Measurements from ENCODE around the gene PTGER4.
"Not testable (repeated sequence)": the region's sequence is repeated elsewhere in the genome, so short reads cannot be mapped to it uniquely, and the experiment has no call there.

PTGER4 gene

DNA sequence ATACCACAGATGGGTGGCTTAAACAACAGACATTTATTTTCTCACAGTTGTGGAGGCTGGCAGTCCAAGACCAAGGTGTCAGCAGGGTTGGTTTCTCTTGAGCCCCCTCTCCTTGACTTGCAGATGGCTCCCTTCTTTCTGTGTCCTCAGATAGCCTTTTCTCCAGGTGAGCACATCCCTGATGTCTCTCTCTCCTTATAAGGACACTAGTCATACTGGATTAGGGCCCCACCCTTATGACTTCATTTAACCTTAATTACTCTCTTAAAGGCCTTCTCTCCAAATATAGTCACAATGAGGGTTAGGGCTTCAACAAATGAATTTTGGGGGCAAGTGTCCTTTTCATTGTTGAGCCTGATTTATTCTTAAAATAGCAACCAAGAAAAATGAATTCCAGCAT lies 14.7 kb downstream of the PTGER4 start:
- DNase-seq: no peak

DNA sequence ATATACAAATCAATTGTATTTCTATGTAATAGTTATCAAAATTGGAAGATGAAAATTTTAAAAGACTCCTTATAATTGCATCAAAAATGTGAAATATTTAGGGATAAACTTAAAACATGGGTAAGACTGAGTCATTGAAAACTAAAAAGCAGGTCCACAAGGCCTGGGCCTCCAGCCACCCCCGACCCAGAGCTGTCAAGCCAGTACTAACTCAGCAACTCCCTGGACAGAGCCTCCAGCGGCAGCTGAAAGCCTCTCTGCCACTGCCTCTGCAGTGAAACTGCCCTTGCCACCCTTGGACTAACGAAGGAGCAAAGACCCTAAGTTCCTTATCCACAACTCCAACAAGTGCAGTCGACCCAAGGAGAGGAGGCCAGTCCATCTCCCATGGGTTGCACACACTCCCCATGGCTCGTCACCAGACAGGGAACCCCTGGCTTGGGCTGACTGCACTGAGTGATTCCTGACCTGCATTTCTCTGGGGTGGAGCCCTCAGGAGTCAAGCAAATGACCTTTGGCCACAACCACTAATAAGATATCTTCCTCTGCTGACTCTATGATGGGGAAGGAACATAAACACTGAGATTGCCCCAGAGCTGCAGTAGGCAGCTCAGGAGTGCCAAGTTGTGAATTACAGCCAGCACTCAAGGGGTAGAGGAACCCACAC lies 20.5 kb downstream of the PTGER4 start:
- DNase-seq: no peak

DNA sequence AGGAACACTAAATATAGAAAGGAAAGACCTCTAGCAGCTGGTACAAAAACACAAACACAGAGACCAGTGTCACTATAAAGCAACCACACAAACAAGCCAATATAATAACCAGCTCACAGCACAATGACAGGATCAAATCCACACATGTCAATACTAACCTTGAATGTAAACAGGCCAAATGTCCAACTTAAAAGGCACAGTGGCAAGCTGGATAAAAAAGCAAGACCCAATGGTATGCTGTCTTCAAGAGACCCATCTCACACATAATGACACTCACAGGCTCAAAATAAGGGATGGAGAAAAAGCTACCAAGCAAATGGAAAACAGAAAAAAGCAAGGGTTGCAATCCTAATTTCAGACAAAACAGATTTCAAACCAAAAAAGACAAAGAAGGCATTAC lies 22.3 kb downstream of the PTGER4 start:
- not testable (repeated sequence) for DNase-seq

DNA sequence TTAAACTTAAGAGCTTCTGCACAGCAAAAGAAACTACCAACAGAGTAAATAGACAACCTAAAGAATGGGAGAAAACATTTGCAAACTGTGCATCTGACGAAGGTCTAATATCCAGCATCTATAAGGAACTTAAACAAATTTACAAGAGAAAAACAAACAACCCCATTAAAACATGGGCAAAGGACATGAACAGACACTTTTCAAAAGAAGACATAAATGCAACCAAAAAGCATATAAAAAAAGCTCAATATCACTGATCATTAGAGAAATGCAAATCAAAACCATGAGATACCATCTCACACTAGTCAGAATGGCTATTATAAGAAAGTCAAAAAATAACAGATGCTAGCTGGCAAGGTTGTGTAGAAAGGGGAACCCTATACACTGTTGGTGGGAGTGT lies 25.8 kb downstream of the PTGER4 start:
- not testable (repeated sequence) for DNase-seq

DNA sequence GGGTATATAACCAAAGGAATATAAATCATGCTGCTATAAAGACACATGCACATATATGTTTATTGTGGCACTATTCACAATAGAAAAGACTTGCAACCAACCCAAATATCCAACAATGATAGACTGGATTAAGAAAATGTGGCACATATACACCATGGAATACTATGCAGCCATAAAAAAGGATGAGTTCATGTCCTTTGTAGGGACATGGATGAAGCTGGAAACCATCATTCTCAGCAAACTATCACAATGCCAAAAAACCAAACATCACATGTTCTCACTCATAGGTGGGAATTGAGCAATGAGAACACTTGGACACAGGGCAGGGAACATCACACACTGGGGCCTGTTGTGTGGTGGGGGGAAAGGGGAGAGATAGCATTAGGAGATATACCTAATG lies 30.9 kb downstream of the PTGER4 start:
- not testable (repeated sequence) for DNase-seq

DNA sequence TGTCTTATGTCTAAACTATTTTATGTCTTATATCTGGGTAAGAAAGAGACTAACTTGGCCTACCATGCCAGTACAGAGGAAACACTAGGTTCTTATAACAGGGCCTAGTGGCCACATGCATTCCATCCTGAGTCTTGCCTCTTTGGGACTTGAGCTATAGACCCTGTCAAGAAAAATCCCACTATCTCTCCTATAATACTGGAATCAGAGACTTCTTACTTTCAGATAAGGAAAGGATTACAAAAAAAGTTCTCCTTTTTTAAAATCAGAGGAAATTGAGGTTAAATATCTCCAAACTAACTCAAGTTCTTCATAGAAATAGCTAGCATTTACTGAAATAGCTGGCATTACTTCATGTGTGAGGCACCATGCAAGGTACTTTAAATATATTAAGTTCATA lies 34.3 kb downstream of the PTGER4 start:
- no peak for DNase-seq

DNA sequence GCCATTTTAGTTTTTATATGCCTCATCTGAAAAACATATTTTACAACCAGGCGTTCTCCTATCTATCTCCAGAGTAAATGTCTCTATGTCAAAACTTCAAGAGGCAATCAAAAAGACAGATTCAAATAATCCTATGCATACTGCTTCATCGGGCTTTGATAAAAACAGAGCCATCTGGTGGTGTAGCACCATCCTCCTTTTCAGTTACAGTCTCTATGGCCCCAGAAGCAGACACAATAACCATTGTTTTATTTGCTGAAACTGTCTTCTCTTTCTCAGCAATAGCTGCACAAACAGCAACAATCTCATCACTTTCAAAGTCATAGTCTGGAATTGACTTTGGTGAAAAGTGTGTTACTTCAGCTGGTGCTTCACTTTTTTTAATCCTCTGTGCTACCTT lies 36.3 kb downstream of the PTGER4 start:
- peak; percentile 3 for DNase-seq

DNA sequence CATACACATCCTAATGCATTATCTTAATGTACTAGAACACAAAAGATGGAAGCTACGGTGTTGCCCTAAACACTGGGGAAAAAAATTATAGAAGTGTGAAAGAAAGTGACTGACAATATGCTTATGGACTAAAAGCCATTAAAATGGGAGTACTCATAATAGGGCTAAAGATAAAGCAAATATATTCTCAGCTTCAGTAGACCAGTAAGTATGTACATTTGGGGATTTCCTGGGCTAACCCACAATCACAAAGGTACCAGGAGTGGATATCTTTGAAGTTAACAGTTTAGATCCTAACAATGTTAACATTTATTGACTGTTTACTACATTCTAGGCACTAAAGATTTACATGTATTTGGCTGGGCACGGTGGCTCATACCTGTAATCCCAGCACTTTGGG lies 36.9 kb downstream of the PTGER4 start:
- DNase-seq: no peak

DNA sequence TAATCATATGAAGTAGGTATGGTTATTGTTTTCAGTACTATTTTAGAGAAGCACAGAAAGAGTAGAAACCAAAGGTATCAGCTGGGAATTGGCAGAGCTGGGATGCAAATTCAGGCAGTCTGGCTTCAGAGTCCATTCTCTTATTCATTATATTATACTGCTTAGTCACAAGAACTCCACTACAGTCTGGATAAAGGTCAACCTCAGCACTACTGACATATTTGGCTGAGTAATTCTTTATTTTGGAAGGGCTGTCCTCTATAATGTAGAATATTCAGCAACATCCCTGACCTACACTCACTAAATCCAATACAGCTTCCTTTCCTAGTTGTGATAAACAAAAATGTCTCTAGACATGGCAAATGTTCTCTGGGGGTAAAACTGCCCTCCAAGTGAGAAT lies 37.6 kb downstream of the PTGER4 start:
- DNase-seq: no peak

DNA sequence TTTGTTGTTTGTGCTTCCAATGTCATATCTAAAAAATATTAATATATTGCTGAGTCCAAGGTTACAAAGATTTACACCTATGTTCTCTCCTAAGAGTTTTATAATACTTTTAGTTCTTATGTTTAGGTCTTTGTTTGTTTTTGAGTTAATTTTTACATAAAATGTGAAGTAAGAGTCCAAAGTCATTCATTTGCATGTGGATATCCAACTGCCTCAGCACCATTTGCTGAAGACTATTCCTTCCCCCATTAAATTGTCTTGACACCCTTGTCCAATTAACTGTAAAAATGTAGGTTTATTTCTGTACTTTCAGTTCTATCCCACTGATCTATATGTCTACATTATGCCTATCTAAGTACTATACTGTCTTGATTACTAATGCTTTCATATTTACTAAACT lies 40.4 kb downstream of the PTGER4 start:
- DNase-seq: no peak

DNA sequence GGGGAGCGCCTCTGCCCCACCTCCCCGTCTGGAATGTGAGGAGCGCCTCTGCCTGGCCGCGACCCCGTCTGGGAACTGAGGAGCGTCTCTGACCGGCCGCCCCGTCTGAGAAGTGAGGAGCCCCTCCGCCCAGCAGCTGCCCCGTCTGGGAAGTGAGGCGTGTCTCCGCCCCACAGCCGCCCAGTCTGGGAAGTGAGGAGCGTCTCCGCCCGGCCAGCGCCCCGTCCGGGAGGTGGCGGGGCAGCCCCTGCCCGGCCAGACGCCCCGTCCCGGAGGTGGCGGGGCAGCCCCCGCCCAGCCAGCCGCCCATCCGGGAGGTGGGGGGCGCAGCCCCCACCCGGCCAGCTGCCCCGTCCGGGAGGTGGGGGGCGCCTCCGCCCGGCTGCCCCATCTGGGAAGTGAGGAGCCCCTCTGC lies 42.8 kb downstream of the PTGER4 start:
- not testable (repeated sequence) for DNase-seq

DNA sequence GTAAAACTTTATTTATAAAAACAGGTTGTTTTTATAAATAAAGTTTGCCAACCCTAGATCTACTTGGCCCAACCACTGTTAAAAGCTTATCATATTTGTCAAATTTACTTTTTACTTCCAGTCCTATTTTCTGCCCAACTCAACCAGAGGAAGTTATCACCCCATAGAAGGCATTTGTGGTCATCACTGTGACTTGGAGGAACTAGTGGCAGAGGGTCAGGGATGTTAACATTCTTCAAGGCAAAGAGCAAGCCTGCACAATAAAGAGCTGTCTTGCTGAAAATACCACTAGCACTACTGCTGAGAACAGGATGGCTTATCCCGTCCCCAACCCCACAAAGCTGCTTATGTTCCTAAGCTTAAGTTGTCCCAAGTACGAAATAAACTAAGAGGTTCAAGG lies 53.7 kb downstream of the PTGER4 start:
- DNase-seq: peak; percentile 15

DNA sequence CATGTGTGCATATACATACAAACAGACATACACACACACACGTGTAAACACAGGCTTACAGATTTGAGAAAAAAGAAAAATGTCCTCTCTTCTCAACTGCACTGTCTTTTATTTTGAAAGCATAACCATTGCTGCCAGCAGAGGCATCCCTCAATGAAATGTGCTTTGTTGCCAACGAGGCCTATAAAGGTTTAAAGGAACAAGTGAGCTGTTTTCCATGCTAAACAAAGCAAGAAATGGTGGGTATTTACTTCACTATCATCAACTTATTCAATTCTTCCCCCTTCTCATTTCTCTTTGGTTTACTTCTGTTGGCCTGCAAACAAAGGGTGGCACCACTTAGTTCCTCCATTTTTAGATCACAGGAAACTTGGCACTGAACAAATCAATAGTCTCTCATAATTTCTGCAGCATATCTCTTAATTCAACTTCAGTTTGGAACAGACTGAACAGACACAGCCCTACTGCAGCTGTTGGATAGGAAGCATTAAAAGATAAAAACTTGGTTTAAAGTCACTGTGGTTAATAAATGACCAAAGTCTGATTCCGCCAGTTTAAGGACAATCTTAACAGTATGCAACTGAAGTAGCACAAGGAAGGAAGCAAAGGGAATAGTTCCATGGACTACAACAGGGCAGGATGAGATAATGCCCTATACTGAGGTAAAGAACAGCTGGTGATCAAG lies 54.3 kb downstream of the PTGER4 start:
- no peak for DNase-seq

DNA sequence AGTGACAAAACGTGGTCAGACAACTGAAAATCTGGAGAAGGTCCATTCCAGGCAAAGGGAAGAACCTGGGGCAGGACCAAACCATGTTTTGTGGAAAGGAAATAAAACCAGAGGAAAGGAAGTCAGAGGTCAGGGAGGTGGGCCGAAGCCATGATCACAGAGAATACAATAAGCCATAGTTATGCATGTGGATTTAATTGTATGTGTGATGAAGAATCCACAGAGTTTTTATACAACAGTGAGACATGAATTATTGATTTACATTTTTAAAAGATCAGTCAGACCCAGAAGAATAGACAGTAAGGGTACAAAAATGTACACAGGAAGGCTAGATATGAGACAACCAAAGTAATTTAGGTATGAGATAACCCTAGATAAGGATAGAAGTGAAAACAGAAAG lies 55.3 kb downstream of the PTGER4 start:
- DNase-seq: no peak

DNA sequence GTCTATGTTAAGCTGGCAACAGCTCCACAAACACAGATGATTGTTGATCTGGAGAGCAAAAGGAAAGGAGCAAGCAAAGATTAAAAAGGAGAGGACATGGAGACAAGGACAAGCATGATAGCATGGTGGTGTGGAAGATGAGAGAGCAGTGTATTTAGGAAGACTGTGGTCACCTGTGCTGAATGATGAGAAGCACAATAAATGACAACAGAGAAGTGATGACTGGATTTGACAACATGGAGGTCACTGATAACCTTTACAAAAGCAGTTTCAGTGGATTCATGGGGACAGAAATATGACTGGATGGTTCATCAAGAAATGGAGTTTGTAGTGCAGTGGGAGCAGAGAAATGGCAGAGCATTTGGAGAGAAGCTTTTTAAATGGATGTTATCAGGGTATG lies 55.9 kb downstream of the PTGER4 start:
- DNase-seq: no peak

DNA sequence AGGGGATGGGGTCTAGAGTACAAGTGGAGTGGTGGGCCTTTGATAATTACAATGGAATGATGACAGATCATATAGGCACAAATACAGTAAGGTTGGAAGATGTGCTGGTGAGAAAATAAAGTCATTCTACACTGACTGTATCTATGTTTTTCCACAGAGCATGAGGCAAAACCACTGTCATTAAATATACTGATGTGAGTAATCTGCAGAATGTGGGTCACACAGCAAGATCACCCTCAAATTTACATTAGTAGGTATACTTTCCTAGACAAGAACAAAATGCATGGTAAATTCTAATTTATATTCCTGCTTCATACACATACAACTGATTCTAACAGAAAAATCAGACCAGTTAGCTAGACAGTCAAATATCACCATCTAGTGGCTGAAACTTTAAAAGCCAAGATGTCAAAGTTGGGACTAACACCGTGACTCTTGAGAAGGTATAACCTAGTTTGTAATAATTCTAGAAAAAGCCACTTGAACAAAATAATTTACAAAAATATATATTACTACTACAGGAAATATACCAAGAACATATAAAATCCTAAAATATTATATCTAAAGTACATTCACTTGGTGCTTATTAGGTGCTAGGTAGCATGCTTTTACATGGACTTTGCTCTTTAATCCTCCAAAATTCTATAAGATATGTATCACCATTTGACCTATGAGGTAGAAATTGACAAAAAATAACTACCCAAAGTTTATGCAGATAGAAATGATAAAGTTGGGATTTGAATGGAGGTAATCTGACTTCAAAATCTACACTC lies 56.6 kb downstream of the PTGER4 start:
- peak; percentile 78 for DNase-seq

DNA sequence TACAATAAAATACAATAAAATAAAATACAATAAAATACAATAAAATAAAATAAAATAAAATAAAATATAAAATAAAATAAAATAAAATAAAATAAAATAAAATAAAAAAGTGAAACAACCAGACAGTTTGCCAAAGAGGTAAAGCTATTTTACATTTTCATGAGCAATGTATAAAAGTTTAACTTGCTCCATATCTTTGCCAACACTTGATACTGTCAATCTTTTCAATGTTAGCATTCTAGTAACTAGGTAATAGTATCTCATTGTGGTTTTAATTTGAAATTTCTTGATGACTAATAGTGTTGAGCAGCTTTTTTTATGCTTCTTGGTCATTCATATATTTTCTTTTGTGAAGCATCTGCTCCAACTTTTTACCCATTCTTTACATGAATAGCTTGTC lies 58.8 kb downstream of the PTGER4 start:
- no peak for DNase-seq
